AG09319 (cell line): ENCODE measurements around the gene KLHDC7A.

Experiments used
- DNase-seq: peaks from one replicate; pipeline ENCODE4 v3.0.0-alpha.2; 2010; ENCODE audit warnings: low read depth; ENCODE audit errors: extremely low read depth
- CTCF ChIP-seq: IDR thresholded peaks from 2 replicates; pipeline ENCODE4 v1.5.1; 2011; ENCODE audit warnings: low read depth, mild to moderate bottlenecking, inconsistent platforms, low read length, moderate library complexity

The KLHDC7A gene

GRCh38 chr1:18480315-18481189 is at the start of gene KLHDC7A:
Gene KLHDC7A (plus strand): TSS chr1:18480930. CDS start chr1:18480982, 52 bp downstream.
- TF ChIP-seq CTCF = no peak
- no peak for DNase-seq

- no peak for TF ChIP-seq CTCF
- no peak for DNase-seq
These were observed 46.7 kb upstream of the KLHDC7A start for GRCh38 chr1:18434041-18434440.

GRCh38 chr1:18440385-18441226 is 40.1 kb upstream of the KLHDC7A start:
- TF ChIP-seq CTCF = no peak

GRCh38 chr1:18443587-18444520 is 36.9 kb upstream of the KLHDC7A start:
- no peak for DNase-seq
- TF ChIP-seq CTCF = no peak

More at GRCh38 chr1:18440385-18441226, 40.1 kb upstream of the KLHDC7A start:
- no peak for DNase-seq

GRCh38 chr1:18444563-18444962 is 36.2 kb upstream of the KLHDC7A start:
- no peak for DNase-seq
- TF ChIP-seq CTCF = no peak

- no peak for TF ChIP-seq CTCF
- no peak for DNase-seq
These were observed 34.0 kb upstream of the KLHDC7A start for GRCh38 chr1:18446751-18447150.
